Peyer's patch (tissue), 4 donors: ENCODE data around the gene MYMX. TPM values are rescaled to one million over a fixed set of nuclear protein-coding genes. Genes with fewer than 3 reads are reported as not detected.

Experiments
- DNase-seq, 3 donors: peaks; one replicate each; pipeline ENCODE4 v3.0.0-alpha.2; 2017 to 2019
- H3K27ac ChIP-seq, 4 donors: fragments of 200-600 bp; sonication (generic); one replicate each; pipeline ENCODE4 v1.5.1; 2016 to 2019
- H3K27me3 ChIP-seq, 2 donors: fragments of 200-600 bp; sonication (generic); one replicate each; pipeline ENCODE4 v1.5.1; 2019
- H3K36me3 ChIP-seq, 3 donors: fragments of 200-600 bp; sonication (generic); one replicate each; pipeline ENCODE4 v1.5.1; 2016 to 2019
- H3K4me1 ChIP-seq, 4 donors: fragments of 200-600 bp; sonication (generic); one replicate each; pipeline ENCODE4 v1.5.1; 2016 to 2019
- H3K4me3 ChIP-seq, 4 donors: fragments of 200-600 bp; sonication (generic); 1 replicate in 3 of 4; 2 replicates in 1 of 4; pipeline ENCODE4 v1.5.1; 2016 to 2019; ENCODE audit warnings: mild to moderate bottlenecking in 1 of 4
- H3K9me3 ChIP-seq, 4 donors: fragments of 200-600 bp; sonication (generic); one replicate each; pipeline ENCODE4 v1.5.1; 2016 to 2019; ENCODE audit warnings: mild to moderate bottlenecking in 1 of 4
- CTCF ChIP-seq, 6 experiments: fragments of 450-650 bp in 4 of 6; fragments of 200-600 bp in 2 of 6; sonication (generic) in 1 of 6; IDR thresholded peaks; one replicate each; pipeline ENCODE4 v1.5.1; 2017 to 2019; ENCODE audit warnings: antibody characterized with exemption in 6 of 6, mild to moderate bottlenecking in 3 of 6, moderate library complexity in 1 of 6
- POLR2A ChIP-seq, 2 donors: fragments of 450-650 bp; IDR thresholded peaks; one replicate each; pipeline ENCODE4 v1.5.1; 2017; ENCODE audit warnings: antibody characterized with exemption in 2 of 2, mild to moderate bottlenecking in 2 of 2, moderate library complexity in 2 of 2
- total RNA-seq, 4 donors: library from RNA; depleted of rRNA; stranded (reverse); fragments of >200 nt; gene quantifications; one replicate each; pipeline ENCODE4 v1.1.0, GENCODE V29; 2016

MYMX gene
- total RNA-seq, 4 donors from 2014 or later: not detected

DNA sequence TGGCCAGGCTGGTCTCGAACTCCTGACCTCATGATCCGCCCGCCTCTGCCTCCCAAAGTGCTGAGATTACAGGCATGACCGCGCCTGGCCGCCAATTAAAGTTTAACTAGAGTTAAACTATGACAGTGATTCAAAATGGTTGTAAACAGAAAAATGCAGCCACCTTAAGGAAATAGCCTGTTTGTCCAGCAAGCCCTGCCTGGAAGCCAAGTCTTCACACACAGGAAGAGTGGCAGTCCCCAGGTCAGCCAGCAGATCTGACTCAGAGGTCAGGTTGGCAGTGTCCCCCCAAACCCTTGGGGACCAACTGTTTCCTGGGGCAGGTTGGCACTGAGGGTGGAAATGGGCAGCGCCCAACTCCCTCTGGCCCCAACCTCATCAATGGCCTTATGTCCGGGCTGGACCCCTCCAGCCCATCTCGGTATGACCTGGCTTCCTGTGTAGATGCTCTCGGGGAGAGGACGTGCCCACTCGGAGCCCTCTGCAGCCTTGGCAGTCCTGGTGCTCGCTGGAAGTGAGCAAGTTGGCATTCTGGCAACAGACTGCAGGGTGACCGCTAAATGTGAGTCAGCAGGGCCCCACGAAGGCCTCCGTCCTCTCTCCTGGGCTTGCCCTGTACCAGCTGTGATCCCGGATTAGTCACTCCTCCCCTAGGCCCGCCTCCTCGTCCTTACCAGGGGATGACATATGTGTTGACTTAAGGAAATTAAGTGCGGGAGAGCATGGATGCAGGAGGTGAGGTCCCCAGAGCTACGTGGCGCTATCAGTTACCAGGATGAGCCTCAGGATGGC lies 20.5 kb downstream of the MYMX start:
- peak overlapping the region; percentile 55 to 88 (median 60) for H3K4me3 ChIP-seq
- TF ChIP-seq POLR2A (IDR thresholded peaks at IDR 0.05) (peak; percentile 73 to 77), CTCF (IDR thresholded peaks at IDR 0.05) (no peak)
- no peaks in the 10 kb centered on the region for H3K36me3 ChIP-seq
- H3K27me3 ChIP-seq: no peaks in the 10 kb centered on the region
- peaks cover 0 to 29% (median 2%) of the 10 kb centered on the region in 4 donors for H3K4me1 ChIP-seq
- H3K9me3 ChIP-seq: no peaks in the 10 kb centered on the region
- H3K27ac ChIP-seq: peak overlapping the region; percentile 85 to 99 (median 96)
- DNase-seq: peak; percentile 80 to 96 (median 92)

GRCh38 chr6:44237813-44238433 lies 21.2 kb downstream of the MYMX start:
- Histone ChIP-seq H3K4me1 (peaks cover 0 to 29% (median 2%) of the 10 kb centered on the region in 4 donors), H3K36me3 (no peaks in the 10 kb centered on the region), H3K27me3 (no peaks in the 10 kb centered on the region), H3K27ac (peak overlapping the region; percentile 85 to 99 (median 96)), H3K9me3 (no peaks in the 10 kb centered on the region), H3K4me3 (peak overlapping the region; percentile 55 to 88 (median 60))
- DNase-seq: peak; percentile 77 to 88 (median 88)
- TF ChIP-seq CTCF (IDR thresholded peaks at IDR 0.05): peak; percentile 95 to 98 (median 98)
- peak in 1 of 2 donors; percentile 1 for TF ChIP-seq POLR2A (IDR thresholded peaks at IDR 0.05)

- Histone ChIP-seq H3K27me3 (no peaks in the 10 kb centered on the region), H3K4me1 (peaks cover 0 to 22% (median 2%) of the 10 kb centered on the region in 4 donors), H3K36me3 (no peaks in the 10 kb centered on the region), H3K27ac (peak overlapping the region in 2 of 4 donors; percentile 95 to 99), H3K9me3 (no peaks in the 10 kb centered on the region), H3K4me3 (no peak overlapping the region)
- DNase-seq: no peak
- TF ChIP-seq CTCF (IDR thresholded peaks at IDR 0.05) (no peak), POLR2A (IDR thresholded peaks at IDR 0.05) (no peak)
Measured at GRCh38 chr6:44238687-44239350, 22.1 kb downstream of the MYMX start.

GRCh38 chr6:44243345-44243744 lies 26.6 kb downstream of the MYMX start:
- no peak for TF ChIP-seq POLR2A (IDR thresholded peaks at IDR 0.05)
- TF ChIP-seq CTCF (IDR thresholded peaks at IDR 0.05): no peak
- H3K36me3 ChIP-seq: no peaks in the 10 kb centered on the region
- H3K9me3 ChIP-seq: no peaks in the 10 kb centered on the region
- no peak overlapping the region for H3K27ac ChIP-seq
- H3K27me3 ChIP-seq: no peaks in the 10 kb centered on the region
- H3K4me1 ChIP-seq: peaks cover 0 to 10% (median 5%) of the 10 kb centered on the region in 4 donors
- DNase-seq: no peak
- no peak overlapping the region for H3K4me3 ChIP-seq

- Histone ChIP-seq H3K9me3 (no peaks in the 10 kb centered on the region), H3K27ac (peak overlapping the region; percentile 92 to 96 (median 95)), H3K4me1 (peaks cover 0 to 29% (median 10%) of the 10 kb centered on the region in 4 donors), H3K36me3 (peaks cover 0 to 16% (median 0%) of the 10 kb centered on the region in 3 donors), H3K27me3 (no peaks in the 10 kb centered on the region), H3K4me3 (peak overlapping the region; percentile 81 to 93 (median 83))
- TF ChIP-seq CTCF (IDR thresholded peaks at IDR 0.05) (no peak), POLR2A (IDR thresholded peaks at IDR 0.05) (no peak)
- no peak for DNase-seq
Measured at GRCh38 chr6:44245391-44245911, 28.7 kb downstream of the MYMX start.
